OCI-LY3 (cell line): ENCODE measurements around the gene MMP27.

Source experiments
- H2AFZ ChIP-seq: fragments of 200-600, 300-600 bp; shearing (Covaris generic); 2 replicates; pipeline ENCODE4 v1.6.0; 2014; ENCODE audit warnings: antibody characterized with exemption, low read depth, low read length
- H3K27ac ChIP-seq: fragments of 200-600, 300-600 bp; sonication (generic); 2 replicates; pipeline ENCODE4 v1.5.1; 2014; ENCODE audit warnings: mild to moderate bottlenecking, low read length, moderate library complexity, mixed read lengths
- H3K27me3 ChIP-seq: fragments of 200-600, 300-600 bp; sonication (generic); 2 replicates; pipeline ENCODE4 v1.6.1; 2014; ENCODE audit warnings: low read depth, low read length, mixed read lengths
- H3K36me3 ChIP-seq: fragments of 200-600, 300-600 bp; sonication (generic); replicated peaks from 2 replicates; pipeline ENCODE3; 2014; ENCODE audit warnings: low read depth, low read length, mixed read lengths
- H3K4me1 ChIP-seq: fragments of 300-600, 200-600 bp; sonication (generic); 2 replicates; pipeline ENCODE4 v1.6.1; 2014; ENCODE audit warnings: low read length, mixed read lengths
- H3K4me2 ChIP-seq: fragments of 200-600, 300-600 bp; sonication (generic); 2 replicates; pipeline ENCODE4 v1.6.1; 2014; ENCODE audit warnings: low read length, mixed read lengths
- H3K4me3 ChIP-seq: fragments of 300-600, 200-600 bp; sonication (generic); 2 replicates; pipeline ENCODE4 v1.5.1; 2014; ENCODE audit warnings: antibody characterized with exemption, mild to moderate bottlenecking, low read length, moderate library complexity
- H3K79me2 ChIP-seq: fragments of 300-600, 200-600 bp; shearing (Covaris generic); 2 replicates; pipeline ENCODE4 v1.6.1; 2014; ENCODE audit warnings: mild to moderate bottlenecking, low read length, mixed read lengths
- H3K9ac ChIP-seq: fragments of 300-600, 200-600 bp; shearing (Covaris generic); 2 replicates; pipeline ENCODE4 v1.6.0; 2014; ENCODE audit warnings: mild to moderate bottlenecking, low read length, moderate library complexity
- H3K9me3 ChIP-seq: fragments of 200-600, 300-600 bp; shearing (Covaris generic); 2 replicates; pipeline ENCODE4 v1.6.1; 2014; ENCODE audit warnings: low read length, mixed read lengths; ENCODE audit not compliant: insufficient read depth
- H4K20me1 ChIP-seq: fragments of 200-600, 300-600 bp; sonication (generic); 2 replicates; pipeline ENCODE4 v1.6.1; 2016; ENCODE audit warnings: low read length, mixed read lengths; ENCODE audit not compliant: insufficient read depth
- EZH2phosphoT487 ChIP-seq: fragments of 200-600 bp; shearing (Covaris generic); IDR thresholded peaks from 2 replicates; pipeline ENCODE4 v1.6.1; 2018; ENCODE audit warnings: antibody characterized with exemption, mixed run types, low read depth
- TF ChIP-seq, protein P1 (sequence below): fragments of 200-600, 300-600 bp; sonication (generic); IDR thresholded peaks from 2 replicates; pipeline ENCODE4 v1.5.1; 2014; ENCODE audit warnings: antibody characterized with exemption, low read length, low read depth

The MMP27 gene

DNA sequence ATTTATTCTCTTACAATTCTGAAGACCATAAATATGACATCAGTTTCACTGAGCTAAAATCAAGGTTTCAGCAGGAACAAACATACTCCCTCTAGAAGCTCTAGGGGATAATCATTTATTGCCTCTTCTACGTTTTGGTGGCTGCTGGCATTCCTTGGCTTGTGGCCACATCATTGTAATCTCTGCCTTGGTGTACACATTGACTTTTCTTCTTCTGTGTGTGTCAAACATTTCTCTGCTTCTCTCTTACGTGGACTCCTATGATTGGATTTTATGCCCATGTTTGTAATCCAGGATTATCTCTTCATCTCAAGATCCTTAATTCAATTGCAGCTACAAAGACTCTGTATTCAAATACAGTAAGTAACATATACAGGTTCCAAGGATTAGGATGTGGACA is 50.0 kb downstream of the MMP27 start:
- TF ChIP-seq, protein P1, sequence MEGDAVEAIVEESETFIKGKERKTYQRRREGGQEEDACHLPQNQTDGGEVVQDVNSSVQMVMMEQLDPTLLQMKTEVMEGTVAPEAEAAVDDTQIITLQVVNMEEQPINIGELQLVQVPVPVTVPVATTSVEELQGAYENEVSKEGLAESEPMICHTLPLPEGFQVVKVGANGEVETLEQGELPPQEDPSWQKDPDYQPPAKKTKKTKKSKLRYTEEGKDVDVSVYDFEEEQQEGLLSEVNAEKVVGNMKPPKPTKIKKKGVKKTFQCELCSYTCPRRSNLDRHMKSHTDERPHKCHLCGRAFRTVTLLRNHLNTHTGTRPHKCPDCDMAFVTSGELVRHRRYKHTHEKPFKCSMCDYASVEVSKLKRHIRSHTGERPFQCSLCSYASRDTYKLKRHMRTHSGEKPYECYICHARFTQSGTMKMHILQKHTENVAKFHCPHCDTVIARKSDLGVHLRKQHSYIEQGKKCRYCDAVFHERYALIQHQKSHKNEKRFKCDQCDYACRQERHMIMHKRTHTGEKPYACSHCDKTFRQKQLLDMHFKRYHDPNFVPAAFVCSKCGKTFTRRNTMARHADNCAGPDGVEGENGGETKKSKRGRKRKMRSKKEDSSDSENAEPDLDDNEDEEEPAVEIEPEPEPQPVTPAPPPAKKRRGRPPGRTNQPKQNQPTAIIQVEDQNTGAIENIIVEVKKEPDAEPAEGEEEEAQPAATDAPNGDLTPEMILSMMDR, result no peak
- no peak for TF ChIP-seq EZH2phosphoT487
- no peak overlapping the region for H3K4me3 ChIP-seq

DNA sequence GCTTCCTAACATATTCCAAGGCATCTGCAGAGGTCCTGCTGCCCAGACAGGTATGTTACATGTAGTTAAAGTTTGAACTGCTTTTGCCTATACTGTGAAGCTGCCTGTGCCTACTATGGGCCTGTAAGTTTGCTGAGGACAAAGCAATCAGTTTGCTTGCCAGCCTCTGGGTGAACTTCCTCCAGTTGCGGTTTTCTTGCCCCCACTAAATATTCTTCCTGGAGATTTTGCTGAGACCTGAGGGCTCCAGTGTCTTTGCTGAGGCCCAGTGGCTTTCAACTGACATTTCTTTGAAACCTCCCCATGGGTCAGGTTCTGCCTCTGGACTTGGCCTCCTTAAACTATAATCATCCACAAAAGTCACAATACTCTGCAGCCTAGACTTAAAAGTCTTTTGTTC is 50.8 kb downstream of the MMP27 start:
- Histone ChIP-seq H3K27ac (no peak overlapping the region), H3K4me3 (no peak overlapping the region), H3K4me1 (no peaks in the 10 kb centered on the region), H3K4me2 (no peak overlapping the region), H3K9me3 (no peaks in the 10 kb centered on the region), H2AFZ (no peak overlapping the region), H3K9ac (no peak overlapping the region), H3K36me3 (no peaks in the 10 kb centered on the region), H3K27me3 (peaks cover 6% of the 10 kb centered on the region; the same call in 1 of the 2 replicates), H4K20me1 (no peaks in the 10 kb centered on the region), H3K79me2 (no peaks in the 10 kb centered on the region)
- TF ChIP-seq, protein P1, result no peak
- no peak for TF ChIP-seq EZH2phosphoT487

More for the DNA sequence above, 50.0 kb downstream of the MMP27 start:
- no peaks in the 10 kb centered on the region for H3K9me3 ChIP-seq
- H3K27me3 ChIP-seq, result peaks cover 6% of the 10 kb centered on the region; the same call in 1 of the 2 replicates
- H3K9ac ChIP-seq, result no peak overlapping the region
- H3K79me2 ChIP-seq, result no peaks in the 10 kb centered on the region
- H3K36me3 ChIP-seq, result no peaks in the 10 kb centered on the region
- no peak overlapping the region for H3K27ac ChIP-seq
- H4K20me1 ChIP-seq, result no peaks in the 10 kb centered on the region
- H3K4me1 ChIP-seq, result no peaks in the 10 kb centered on the region
- no peak overlapping the region for H3K4me2 ChIP-seq
- H2AFZ ChIP-seq, result no peak overlapping the region

DNA sequence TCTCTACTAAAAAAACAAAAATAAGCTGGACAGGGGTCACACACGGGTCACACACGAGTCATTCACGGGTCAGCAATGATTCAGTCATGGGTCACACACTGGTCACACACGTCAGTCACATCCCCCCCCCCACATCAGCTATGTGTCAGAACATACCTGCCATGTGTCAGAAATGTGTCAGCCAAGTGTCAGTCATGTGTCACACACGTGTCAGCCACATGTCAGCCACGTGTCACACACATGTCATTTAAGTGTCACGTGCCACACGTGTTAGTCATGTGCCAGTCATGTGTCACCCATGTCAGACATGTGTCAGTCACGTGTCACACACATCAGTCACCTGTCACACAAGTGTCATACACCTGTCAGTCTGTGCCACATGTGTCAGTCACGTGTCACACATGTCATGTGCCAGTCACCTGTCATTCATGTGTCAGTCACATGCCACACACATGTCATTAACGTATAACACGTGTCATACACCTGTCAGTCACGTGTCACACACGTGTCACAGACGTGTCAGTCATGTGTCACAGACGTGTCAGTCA is 51.8 kb downstream of the MMP27 start:
- Histone ChIP-seq H3K27ac (no peak overlapping the region), H4K20me1 (no peaks in the 10 kb centered on the region), H3K4me1 (no peaks in the 10 kb centered on the region), H3K4me2 (no peak overlapping the region), H3K79me2 (no peaks in the 10 kb centered on the region), H3K27me3 (0 out of 2 replicates have a peak, but pooled peaks cover 4% of the 10 kb centered on the region), H3K4me3 (no peak overlapping the region), H3K36me3 (no peaks in the 10 kb centered on the region), H3K9ac (no peak overlapping the region), H2AFZ (no peak overlapping the region), H3K9me3 (no peaks in the 10 kb centered on the region)
- no peak for TF ChIP-seq EZH2phosphoT487
- TF ChIP-seq, protein P1, result no peak

DNA sequence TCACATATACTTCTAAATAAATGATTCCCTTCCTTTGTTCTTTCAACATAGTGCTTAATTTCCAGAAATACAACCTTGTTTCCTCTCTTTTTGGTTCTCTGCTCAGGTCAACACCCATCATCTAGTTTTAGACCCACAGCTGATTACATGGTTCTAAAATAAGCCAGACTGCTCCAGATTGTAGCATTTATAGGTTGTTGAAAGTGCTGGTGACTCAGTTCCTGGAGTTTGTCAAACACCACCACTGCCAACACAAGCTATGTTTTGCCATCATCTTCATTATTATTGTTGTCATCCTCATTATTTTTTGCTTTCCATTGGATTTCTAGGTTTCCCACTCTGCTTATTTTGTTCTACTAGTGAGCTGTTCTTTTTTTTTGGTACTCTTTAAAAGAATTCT is 58.1 kb downstream of the MMP27 start:
- H3K4me2 ChIP-seq, result no peak overlapping the region
- no peak overlapping the region for H3K4me3 ChIP-seq
- H3K79me2 ChIP-seq, result no peaks in the 10 kb centered on the region
- no peaks in the 10 kb centered on the region for H3K36me3 ChIP-seq
- H2AFZ ChIP-seq, result no peak overlapping the region
- H3K9ac ChIP-seq, result no peak overlapping the region
- H3K4me1 ChIP-seq, result peaks cover 5% of the 10 kb centered on the region; the same call in 1 of the 2 replicates
- no peaks in the 10 kb centered on the region for H3K9me3 ChIP-seq
- TF ChIP-seq, protein P1, result no peak
- no peak for TF ChIP-seq EZH2phosphoT487
- no peak overlapping the region for H3K27ac ChIP-seq
- no peaks in the 10 kb centered on the region for H3K27me3 ChIP-seq
- H4K20me1 ChIP-seq, result no peaks in the 10 kb centered on the region
